Measurements from ENCODE around the gene ELOVL1. TPM values are rescaled to one million over a fixed set of nuclear protein-coding genes. Genes with fewer than 3 reads are reported as not detected.

The ELOVL1 gene
- total RNA-seq, 1 experiment from 2014 or later = 103 TPM

DNA sequence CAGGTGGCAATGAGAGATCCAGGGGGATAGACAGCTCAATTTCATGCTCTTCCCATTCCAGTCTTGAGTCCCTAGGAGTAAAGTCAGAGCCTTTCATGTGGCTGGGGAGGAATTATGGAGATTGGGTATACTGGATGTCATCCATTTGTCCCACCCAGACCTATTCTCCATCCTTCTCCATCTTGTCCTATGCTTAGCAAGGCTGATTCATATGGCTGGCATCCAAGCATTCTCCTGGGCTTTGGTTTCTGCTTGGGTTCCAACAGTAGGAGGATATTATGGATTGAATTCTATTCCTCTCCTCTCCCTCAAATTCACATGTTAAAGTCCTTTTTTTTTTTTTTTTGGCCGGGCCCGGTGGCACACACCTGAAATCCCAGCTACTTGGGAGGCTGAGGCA lies 12.9 kb downstream of the ELOVL1 start:
- DNase-seq (ENCODE audit: low spot score) = no peak

DNA sequence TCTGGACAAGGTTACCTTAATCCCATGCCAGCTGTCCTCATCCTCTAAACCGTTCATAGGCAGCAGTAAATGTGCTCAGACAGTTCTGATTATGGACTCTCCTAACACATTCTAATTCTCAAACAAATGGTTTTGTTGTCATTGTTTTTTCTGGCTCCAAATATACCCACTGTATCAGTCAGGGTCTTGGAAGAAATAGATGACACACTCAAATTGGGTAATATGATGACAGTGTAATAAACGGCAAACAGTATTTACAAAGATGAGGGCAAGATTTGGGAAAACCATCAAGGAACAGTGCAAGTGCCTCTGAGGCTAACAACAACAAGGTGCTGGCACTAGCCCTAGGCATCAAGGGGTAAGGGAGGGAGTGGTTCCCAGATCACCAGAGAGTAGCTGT lies 13.3 kb downstream of the ELOVL1 start:
- no peak for DNase-seq (ENCODE audit: low spot score)

DNA sequence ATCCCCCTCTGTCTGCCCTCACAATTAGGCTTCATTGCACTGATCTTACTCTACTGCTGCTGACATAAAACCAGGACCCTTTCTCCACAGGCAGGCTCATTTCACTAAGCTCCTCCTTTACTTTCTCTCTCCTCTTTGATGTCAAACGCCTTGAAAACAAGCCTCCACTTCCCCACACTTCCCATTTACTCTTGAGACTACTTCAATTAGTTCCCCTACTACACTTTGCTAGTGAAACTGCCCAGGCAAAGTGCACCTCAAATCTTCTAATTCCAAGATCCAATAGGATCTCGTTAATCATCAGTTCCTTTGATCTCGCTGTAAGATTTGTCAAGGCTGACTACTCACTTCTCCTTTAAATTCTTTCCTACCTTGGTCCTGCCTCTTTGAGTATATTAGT lies 14.9 kb downstream of the ELOVL1 start:
- DNase-seq (ENCODE audit: low spot score) = no peak

DNA sequence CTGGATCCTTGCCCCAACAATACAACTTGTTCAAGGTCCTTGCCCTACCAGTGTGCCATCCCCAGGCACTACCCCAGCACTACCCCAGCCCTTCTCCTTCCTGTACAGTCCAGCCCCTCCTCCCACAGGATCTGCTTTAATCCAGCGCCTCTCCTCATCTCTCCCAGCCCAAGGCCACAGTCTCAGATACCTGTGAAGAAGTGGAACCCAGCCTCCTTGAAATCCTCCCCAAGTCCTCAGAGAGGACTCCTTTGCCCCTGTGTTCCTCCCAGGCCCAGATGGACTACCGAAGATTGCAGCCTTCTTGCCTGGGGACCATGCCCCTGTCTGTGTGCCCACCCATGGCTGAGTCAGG lies 15.5 kb downstream of the ELOVL1 start:
- DNase-seq (ENCODE audit: low spot score) = no peak

DNA sequence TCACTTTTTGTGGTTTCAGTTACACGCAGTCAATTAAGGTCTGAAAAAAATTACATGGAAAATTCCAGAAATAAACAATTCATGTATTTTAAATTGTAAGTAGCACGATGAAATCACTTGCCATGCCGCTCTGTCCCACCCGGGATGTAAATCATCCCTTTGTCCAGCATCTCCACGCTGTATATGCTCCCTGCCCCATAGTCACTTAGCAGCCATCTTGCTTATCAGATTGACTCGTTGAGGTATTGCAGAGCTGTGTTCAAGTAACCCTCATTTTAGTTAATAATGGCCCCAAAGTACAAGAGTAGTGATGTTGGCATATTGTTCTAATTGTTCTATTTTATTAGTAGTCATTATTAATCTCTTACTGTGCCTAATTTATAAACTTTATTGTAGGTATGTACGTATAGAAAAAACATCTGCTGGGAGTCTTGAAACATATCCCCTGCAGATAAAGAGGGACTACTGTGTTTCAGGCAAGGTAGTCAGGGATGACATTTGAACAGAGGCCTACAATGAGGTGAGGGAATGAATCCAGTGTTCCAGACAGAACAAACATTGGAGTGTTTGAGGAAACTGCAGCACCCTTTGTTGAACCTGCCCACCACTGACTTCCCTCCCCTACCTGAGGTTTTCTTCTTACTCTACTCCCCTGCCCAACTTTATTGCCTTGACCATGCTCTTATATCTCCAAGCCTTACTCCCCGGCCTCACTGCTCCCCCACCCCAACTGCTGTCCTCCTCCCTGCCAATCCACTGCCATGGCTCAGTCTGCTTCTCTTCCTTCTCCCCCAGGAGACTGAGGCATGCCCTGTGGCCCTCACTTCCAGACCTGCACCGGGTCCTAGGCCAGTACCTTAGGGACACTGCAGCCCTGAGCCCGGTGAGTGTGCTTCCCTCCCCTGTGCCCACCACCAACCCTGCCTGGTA lies 16.1 kb downstream of the ELOVL1 start:
- DNase-seq (ENCODE audit: low spot score) = no peak

DNA sequence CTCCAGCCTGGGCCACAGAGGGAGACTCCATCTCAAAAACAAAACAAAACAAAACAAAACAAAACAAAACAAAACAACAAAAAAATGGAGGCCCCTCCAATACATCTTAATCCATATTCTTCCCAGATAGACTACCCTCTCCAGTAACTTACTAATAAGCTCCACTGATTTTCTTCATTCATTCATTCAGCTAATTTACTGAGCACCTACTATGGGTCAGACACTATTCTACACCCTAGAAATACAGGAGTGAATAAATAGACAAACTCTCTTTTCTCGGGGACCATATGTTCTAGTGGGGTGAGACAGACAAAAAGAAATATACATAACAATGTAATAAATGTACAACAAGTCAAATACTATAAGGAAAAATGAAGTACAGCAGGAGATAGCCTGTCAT lies 16.8 kb downstream of the ELOVL1 start:
- DNase-seq (ENCODE audit: low spot score) = no peak

DNA sequence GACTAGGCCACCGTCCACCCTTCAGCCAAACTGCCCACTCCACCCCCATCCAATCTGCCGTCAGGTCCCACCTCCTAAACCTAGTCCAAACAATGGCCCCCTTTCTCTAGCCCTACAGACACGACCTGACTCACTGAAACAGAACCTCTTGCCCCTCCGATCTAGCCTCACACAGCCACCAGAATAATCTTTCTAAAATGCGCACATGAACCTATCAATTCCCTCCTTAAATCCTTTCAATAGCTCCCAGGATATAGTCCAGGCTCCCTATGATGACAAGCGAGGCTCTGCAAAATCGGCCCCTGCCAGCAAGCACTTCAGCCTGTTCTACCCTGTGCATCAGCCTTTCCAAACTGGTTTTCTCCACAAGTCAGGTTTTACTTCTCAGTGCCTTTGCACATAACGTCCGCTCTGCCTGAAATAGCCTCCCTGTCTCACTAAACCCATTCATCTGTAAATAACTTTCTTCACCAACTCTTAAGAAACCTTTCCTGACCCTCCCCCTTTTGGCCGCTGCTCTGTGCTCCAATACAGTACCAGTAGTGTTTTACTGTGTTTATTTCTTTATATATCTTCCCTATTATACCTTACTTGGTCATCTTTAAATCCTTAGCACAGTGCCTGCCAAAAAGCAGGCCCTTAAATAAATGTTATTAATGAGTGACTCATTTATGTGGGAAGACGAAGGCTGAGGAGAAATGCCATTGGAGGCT lies 18.1 kb downstream of the ELOVL1 start:
- DNase-seq (ENCODE audit: low spot score) = peak; percentile 44

DNA sequence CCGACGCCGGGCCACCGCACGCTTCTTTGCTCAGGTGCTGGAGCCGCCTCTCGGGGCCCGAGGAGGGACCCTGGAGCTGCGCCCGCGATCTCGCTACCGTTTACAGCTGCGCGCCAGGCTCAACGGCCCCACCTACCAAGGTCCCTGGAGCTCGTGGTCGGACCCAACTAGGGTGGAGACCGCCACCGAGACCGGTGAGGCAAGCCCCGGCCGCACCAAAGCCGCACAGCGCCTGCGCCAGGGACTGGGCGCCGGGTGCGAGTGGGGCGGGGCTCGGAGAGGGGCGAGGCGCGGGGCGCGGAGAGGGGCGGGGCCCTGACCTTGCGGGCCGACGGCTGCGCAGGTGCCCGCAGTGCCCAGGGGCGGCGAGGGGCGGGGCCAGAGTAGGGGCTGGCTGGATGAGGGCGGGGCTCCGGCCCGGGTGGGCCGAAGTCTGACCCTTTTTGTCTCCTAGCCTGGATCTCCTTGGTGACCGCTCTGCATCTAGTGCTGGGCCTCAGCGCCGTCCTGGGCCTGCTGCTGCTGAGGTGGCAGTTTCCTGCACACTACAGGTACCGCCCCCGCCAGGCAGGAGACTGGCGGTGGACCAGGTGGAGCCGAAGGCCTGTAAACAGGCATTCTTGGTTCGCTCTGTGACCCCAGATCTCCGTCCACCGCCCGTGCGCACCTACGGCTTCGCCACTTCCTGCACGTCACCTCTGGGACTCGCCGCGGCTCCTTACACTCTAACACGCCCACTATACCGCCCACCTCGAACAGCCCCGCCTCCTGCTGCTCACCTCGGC lies 18.8 kb downstream of the ELOVL1 start:
- DNase-seq (ENCODE audit: low spot score) = no peak

DNA sequence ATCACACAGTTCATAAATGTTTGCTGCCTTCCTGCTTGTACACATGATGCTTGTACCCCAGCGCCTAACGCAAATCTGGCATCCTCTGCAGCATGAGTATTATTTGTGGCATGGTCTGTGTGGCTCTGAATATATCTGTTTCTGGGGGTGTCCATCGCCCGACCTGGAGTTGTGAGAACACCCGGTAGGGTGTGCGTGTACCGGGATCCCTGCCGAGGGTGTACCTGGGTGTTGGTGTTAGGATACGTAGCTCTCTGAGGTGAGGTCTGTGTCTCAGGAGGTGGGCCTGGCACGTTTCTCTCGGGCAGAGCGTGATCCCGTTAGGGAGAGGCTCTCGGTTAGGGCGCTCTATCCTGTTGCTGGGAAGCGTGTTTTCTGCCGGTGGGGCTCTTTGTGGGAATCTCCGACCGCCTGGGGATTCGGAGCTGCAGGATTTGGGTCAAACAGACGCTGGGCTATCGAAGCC lies 19.4 kb downstream of the ELOVL1 start:
- no peak for DNase-seq (ENCODE audit: low spot score)

DNA sequence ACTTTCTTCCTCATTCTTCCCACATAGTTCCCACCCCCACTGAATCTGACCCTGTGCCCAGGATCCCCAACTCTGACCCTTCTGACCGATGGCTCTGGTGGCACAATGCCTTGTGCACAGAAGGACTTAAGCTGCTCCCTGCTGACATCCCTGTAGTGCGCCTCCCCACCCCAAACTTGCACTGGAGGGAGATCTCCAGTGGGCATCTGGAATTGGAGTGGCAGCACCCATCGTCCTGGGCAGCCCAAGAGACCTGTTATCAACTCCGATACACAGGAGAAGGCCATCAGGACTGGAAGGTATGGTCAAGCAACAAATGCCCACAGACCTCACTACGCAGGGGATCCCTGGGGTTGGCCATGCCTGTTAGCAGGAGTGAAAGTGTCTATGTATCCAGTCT lies 21.2 kb downstream of the ELOVL1 start:
- no peak for DNase-seq (ENCODE audit: low spot score)

DNA sequence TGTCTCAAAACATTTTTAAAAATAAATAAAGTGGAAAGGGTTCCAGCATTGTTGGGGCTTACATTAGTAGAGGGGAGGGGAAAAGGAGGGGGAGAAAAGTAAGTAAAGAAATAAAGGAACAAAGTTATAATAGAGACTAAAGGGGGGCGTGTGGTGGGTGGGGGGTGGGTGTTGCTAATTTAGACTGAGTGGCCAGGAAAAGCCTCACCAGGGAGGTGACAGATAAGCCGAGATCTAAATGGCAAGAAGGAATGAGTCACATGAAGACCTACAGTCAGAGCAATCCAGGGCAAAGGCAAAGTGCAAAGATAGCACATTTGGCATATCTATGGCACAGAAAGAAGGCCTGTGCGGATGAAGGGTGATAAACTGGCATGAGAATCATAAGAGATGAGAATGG lies 22.7 kb downstream of the ELOVL1 start:
- peak; percentile 47 for DNase-seq (ENCODE audit: low spot score)

DNA sequence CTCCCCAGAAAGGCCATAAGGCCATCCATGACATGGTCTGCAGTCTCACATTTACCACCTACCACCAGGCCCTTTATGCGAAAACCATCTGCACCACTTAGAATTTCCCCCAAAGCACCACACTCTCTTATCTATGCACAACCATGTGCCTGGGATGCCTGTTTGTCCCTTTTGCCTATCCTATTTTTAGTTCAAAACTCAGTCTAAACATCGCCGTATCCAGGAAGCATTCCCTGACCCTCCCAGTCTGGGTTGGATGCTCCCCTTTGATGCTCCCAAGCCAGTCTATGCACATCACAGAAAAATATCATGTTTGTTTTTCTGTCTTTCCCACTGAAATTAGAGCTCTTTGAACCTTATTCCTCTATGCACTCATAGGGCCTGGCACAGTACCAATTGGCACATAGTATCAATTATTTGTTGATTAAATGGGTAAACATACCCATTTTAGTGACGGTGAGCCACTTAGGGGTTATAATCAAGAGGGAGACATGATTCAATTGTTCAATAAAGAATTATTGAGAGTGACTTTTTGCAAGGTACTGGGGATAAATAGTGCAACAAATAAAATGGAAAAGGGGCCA lies 23.5 kb downstream of the ELOVL1 start:
- DNase-seq (ENCODE audit: low spot score) = no peak

DNA sequence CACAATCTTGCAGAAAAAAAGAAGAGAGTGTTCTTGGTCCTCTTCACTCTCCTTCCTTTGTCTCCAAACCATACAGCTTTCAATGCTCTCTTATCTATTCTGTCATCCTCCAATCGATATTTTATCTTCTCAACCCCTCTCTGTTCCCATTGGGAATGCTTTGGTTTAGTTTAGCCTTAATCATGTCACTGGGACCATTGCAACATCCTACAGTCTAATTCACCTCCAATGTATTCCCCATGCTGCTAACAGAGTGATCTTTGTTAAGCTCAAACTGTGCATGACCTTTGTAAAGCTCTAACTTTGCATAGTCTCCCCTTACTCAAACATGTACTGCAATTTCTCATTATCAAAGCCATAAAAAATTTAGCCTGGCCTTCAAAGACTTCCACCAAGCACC lies 27.3 kb downstream of the ELOVL1 start:
- no peak for DNase-seq (ENCODE audit: low spot score)

DNA sequence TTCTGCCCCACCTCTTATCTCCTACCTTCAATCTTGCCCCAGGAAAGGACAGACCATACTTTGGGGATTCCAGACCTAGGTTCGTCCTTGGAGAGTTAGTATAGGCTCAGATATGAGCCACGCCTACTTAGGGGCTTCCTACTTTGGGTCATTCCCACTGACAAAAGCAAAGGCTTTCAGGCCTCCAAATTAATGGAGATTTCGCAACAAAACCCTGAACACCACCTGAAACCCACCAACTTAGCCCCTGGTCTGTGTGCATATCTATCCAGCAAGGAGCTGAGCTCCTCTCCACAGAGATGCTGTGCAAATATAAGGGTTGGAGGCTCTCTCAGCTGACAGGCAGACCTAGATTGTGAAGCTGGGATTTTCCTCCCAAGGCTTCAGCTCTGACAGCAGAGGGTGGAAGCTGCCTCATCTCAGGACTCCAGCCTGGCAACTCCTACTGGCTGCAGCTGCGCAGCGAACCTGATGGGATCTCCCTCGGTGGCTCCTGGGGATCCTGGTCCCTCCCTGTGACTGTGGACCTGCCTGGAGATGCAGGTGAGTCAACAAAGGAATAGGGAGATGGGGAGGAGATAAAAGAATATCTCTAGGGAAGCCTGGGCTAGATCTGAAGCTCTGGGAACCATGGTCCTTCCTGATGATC lies 28.1 kb downstream of the ELOVL1 start:
- no peak for DNase-seq (ENCODE audit: low spot score)

DNA sequence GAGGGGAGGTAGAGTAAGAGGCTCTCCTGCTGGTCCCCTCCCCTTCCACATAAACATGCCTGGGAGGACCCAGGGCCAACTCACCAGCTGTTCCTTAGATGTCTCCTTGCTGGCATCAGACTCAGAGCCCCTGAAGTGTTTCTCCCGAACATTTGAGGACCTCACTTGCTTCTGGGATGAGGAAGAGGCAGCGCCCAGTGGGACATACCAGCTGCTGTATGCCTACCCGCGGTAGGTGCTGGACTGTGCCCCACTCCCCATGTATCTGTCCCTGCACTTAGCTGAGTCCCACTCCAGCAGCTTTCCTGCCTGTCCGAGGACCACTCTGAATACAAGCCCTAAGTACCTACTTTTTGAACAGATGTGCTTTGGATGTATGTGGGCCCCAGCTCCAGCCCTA lies 29.8 kb downstream of the ELOVL1 start:
- no peak for DNase-seq (ENCODE audit: low spot score)

DNA sequence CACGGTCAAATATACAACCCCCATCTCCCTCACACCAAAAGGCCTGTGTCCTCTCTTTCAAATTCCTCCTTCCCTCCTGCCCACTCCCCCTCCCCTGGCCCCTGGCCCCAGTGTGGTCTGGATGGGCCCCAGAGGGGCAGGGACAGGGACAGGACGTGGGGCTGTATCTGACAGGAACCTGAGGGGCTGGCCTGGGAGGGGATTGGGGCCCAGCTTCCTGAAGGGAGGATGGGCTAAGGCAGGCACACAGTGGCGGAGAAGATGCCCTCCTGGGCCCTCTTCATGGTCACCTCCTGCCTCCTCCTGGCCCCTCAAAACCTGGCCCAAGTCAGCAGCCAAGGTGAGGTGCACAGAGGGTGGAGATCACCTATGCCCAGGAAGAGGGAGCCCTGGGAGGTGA lies 30.2 kb downstream of the ELOVL1 start, which contains the start of gene MPL:
Gene MPL (plus strand): TSS at position 231 of the 400 bp plus-strand sequence. CDS start 31 bp downstream, at position 262.
- no peak for DNase-seq (ENCODE audit: low spot score)

DNA sequence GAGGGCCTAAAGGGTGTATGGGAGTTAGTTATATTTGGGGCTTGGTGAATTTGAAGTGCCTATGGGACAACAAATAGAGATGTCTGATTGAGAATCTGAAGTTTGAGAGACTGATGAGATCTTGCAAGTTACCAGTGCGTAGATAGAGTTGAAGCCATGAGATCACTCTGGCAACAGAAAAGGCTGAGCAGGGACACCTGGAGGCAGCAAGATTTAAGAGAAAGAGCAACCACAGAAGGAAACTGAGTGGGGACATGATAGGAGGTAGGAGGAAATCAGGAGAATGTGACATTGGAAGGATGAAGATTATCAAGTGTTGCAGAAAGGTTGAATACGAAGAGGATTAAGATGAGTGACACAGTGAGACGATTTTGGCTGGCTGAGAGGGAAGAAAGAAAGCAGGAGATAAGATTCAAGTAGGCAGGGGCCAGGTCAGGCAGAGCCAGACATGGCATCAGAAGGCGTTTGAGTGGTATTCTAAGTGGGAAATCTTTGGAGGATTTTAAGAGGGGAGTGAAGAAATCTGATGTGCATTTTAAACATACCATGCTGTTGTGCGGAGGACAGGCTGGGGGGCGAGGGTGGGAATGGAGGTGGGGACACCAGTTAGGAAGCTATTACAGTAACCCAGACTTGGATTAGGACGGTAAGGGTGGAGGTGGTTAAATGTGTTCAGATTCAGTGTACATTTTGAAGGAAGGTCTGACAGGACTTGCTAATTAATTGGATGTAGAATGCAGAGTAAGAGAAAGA lies 33.2 kb downstream of the ELOVL1 start:
- no peak for DNase-seq (ENCODE audit: low spot score)

DNA sequence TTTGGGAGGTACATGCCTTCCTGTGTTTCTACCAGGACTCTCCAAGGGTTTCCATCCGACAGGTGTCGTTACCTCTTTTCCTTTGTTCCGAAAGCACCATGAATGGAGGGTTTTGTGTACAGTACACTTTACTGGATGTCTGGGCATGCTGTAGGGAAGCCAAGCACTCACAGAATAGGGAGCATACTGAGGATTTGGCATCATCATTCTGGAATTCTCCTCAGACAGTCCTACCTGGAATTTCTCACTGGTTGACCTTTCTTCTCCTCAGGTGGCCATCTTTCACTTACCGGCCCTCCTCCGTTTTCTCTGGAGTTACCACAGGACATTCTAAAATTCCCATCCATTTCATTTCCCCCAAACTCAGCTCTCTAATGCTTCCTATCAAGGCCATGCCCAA lies 36.1 kb downstream of the ELOVL1 start:
- no peak for DNase-seq (ENCODE audit: low spot score)

DNA sequence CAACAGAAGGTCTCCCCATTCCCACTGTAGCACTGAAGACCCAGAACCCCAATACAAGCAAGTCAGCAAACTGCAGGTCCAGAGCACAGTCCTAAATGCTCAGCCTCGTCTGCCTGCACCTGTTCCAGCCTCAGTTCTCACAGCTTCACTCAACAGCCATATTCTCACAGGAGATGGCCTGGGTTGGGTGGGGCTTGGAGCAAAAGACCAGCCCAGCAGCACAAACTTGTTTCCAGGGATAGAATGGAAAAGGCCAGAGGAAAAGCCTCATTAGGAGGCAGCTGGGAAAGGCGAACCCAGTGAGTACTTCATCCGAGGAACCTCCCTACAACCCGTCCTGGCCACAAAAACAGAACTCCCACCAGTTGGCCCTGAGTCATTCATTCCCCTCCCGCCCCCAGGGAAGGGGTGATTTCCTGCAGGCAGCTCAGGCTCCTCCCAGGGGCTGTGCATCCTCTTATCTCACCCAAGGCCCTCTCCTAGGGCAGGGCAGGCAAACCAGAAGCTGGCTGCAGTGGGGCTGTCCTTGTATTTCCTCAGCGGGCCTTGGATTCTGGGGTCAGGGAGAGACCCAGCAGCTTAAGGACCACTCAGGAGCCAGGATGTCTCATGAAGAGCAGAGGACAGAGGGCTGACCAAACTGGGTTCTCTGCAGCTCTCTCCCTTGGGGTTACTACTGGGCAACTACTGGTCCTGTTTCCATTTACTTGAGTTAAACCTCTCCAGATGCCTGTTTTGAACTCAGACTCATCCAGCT lies 37.6 kb downstream of the ELOVL1 start:
- peak; percentile 86 for DNase-seq (ENCODE audit: low spot score)
